Naive thymus-derived CD4-positive, alpha-beta T cell (primary cell): Measurements from ENCODE around the gene ANKRD55. TPM values are rescaled to one million over a fixed set of nuclear protein-coding genes. Genes with fewer than 3 reads are reported as not detected.
A peak's percentile ranks its signal among the peaks of the same experiment; 100 is the strongest.

Experiments
- ATAC-seq: fragments of 150-1000 bp; cut with Tn5 transposase; 2 replicates; pipeline ENCODE4 v1.10.0; 2021; ENCODE audit warnings: mild to moderate bottlenecking, moderate library complexity
- CTCF ChIA-PET: fragments of 350-600 bp; sonication (Branson Sonifier 250); formaldehyde crosslinking; loops from one replicate; lab custom pipeline; 2021; ENCODE audit warnings: antibody characterized with exemption; lab: Charles Lee
- POLR2A ChIA-PET: fragments of 350-600 bp; sonication (Branson Sonifier 250); formaldehyde crosslinking; loops from one replicate; lab custom pipeline; 2021; ENCODE audit warnings: antibody characterized with exemption, inconsistent platforms; lab: Charles Lee
- DNase-seq, 9 donors: peaks; one replicate each; pipeline versions ENCODE4 v3.0.0 to v3.0.0-alpha.2; 2020 to 2022; ENCODE audit warnings: mixed read lengths in 1 of 9
- H3K27ac ChIP-seq: one replicate; pipeline ENCODE4 v1.7.0; 2013; ENCODE audit warnings: mild to moderate bottlenecking, low read depth, low read length, moderate library complexity
- H3K27me3 ChIP-seq, 2 donors: one replicate each; pipeline ENCODE4 v1.7.0; 2013; ENCODE audit warnings: low read length in 2 of 2, mild to moderate bottlenecking in 2 of 2, moderate library complexity in 2 of 2; ENCODE audit not compliant: control insufficient read depth in 2 of 2, insufficient read depth in 2 of 2
- H3K36me3 ChIP-seq, 3 experiments: 1 replicate in 2 of 3; 2 replicates in 1 of 3; pipeline ENCODE4 v1.7.0; 2013; ENCODE audit warnings: low read length in 3 of 3, mild to moderate bottlenecking in 3 of 3, moderate library complexity in 1 of 3; ENCODE audit not compliant: insufficient read depth in 3 of 3, control insufficient read depth in 2 of 3
- H3K4me1 ChIP-seq, 2 donors: one replicate each; pipeline ENCODE4 v1.7.0; 2013; ENCODE audit warnings: low read length in 2 of 2, mild to moderate bottlenecking in 2 of 2, moderate library complexity in 1 of 2; ENCODE audit not compliant: control insufficient read depth in 2 of 2, insufficient read depth in 2 of 2
- H3K4me3 ChIP-seq: 2 replicates; pipeline ENCODE4 v1.7.0; 2013; ENCODE audit warnings: mild to moderate bottlenecking, low read length
- H3K9me3 ChIP-seq, 3 experiments: 1 replicate in 2 of 3; 2 replicates in 1 of 3; pipeline ENCODE4 v1.7.0; 2013; ENCODE audit warnings: low read length in 3 of 3; ENCODE audit not compliant: control insufficient read depth in 2 of 3
- H3K27ac Mint-ChIP-seq, 9 donors: one replicate each; pipeline ENCODE4 v1.8.0; 2020 to 2022; ENCODE audit warnings: mixed read lengths in 9 of 9, mild to moderate bottlenecking in 8 of 9, moderate library complexity in 5 of 9, inconsistent platforms in 2 of 9
- H3K27me3 Mint-ChIP-seq, 5 donors: one replicate each; pipeline ENCODE4 v1.8.0; 2021 to 2022; ENCODE audit warnings: mixed read lengths in 5 of 5, mild to moderate bottlenecking in 1 of 5
- H3K36me3 Mint-ChIP-seq, 5 donors: one replicate each; pipeline ENCODE4 v1.8.0; 2020 to 2022; ENCODE audit warnings: mixed read lengths in 5 of 5, mild to moderate bottlenecking in 3 of 5, inconsistent platforms in 1 of 5
- H3K4me1 Mint-ChIP-seq, 7 donors: one replicate each; pipeline ENCODE4 v1.8.0; 2020 to 2022; ENCODE audit warnings: mixed read lengths in 7 of 7, mild to moderate bottlenecking in 3 of 7, inconsistent platforms in 1 of 7
- H3K4me3 Mint-ChIP-seq, 10 donors: one replicate each; pipeline ENCODE4 v1.8.0; 2020 to 2022; ENCODE audit warnings: mild to moderate bottlenecking in 10 of 10, mixed read lengths in 10 of 10, moderate library complexity in 6 of 10, inconsistent platforms in 2 of 10
- H3K9me3 Mint-ChIP-seq, 11 donors: one replicate each; pipeline ENCODE4 v1.8.0; 2020 to 2022; ENCODE audit warnings: mixed read lengths in 11 of 11, mild to moderate bottlenecking in 4 of 11, inconsistent platforms in 1 of 11, moderate library complexity in 1 of 11
- intact Hi-C, 2 donors: fragments of 100-400 bp; cut with micrococcal nuclease; formaldehyde crosslinking; loops; one replicate each; pipeline ENCODE4 v1.15.1; 2023
- polyA plus RNA-seq, 2 donors: library from polyadenylated mRNA; unstranded; fragments of 300-500 nt; fragmentation: Illumina TruSeq; gene quantifications; one replicate each; pipeline ENCODE4 v1.2.3, GENCODE V29; 2021
- total RNA-seq, 6 experiments: library from RNA in 5 of 6; stranded (reverse) in 5 of 6; gene quantifications; 1 replicate in 5 of 6; 2 replicates in 1 of 6; pipeline ENCODE4 v1.2.3 and lab custom pipeline; 2021 to 2026

The ANKRD55 gene
- total and polyA plus RNA-seq, 7 experiments from 2014 or later = 7.1 to 89.7 (median 24.4) TPM

DNA sequence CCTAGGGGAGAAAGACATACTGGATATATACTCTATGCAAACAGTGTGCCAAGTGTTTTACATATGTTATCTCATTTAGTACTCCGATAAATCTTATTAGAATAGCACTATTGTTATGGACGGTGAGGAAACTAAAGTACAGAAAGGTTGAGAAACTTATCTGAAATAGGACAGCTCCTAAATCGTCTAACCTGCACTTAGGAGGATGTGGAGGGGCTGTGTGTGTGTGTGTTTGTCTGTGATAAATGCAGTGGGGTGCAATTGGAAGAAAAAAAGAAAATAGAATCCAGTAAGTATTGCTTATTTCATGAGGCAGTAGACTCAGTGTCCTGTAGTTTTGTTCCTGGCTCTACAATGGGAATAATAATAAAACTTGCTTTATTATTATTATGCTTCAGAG, 131.9 kb downstream of the ANKRD55 start:
- intact Hi-C loops = loop anchor here (1.0 to 2.0 kb wide), 4 partner anchors 28 to 118 kb away; no protein-coding TSS in a partner anchor
- Mint-ChIP-seq H3K9me3 (peaks cover 0 to 4% (median 0%) of the 10 kb centered on the region in 11 donors), H3K4me3 (peak overlapping the region; percentile 8 to 77 (median 74)), H3K27me3 (no peaks in the 10 kb centered on the region), H3K27ac (peak overlapping the region; percentile 85 to 100 (median 91)), H3K4me1 (peaks cover 48 to 99% (median 89%) of the 10 kb centered on the region in 7 donors), H3K36me3 (peaks cover 0 to 32% (median 10%) of the 10 kb centered on the region in 5 donors)
- ChIA-PET POLR2A (interaction anchor here (0.7 to 11.1 kb wide), 23 partner anchors 9 to 118 kb away, joined by 3 to 80 read pairs (median 7); partner anchors contain the start of gene IL6ST), CTCF (interaction anchor here (0.7 to 4.8 kb wide), 8 partner anchors 12 to 213 kb away, joined by 3 to 23 read pairs (median 4); no protein-coding TSS in a partner anchor)
- ATAC-seq (no peak), DNase-seq (no peak)
- no peaks in the 10 kb centered on the region for H3K27me3 ChIP-seq
- no peaks in the 10 kb centered on the region for H3K36me3 ChIP-seq
- H3K27ac ChIP-seq = peak overlapping the region; percentile 68
- no peaks in the 10 kb centered on the region for H3K9me3 ChIP-seq
- no peak overlapping the region for H3K4me3 ChIP-seq
- peaks cover 0 to 79% of the 10 kb centered on the region in 2 donors for H3K4me1 ChIP-seq

DNA sequence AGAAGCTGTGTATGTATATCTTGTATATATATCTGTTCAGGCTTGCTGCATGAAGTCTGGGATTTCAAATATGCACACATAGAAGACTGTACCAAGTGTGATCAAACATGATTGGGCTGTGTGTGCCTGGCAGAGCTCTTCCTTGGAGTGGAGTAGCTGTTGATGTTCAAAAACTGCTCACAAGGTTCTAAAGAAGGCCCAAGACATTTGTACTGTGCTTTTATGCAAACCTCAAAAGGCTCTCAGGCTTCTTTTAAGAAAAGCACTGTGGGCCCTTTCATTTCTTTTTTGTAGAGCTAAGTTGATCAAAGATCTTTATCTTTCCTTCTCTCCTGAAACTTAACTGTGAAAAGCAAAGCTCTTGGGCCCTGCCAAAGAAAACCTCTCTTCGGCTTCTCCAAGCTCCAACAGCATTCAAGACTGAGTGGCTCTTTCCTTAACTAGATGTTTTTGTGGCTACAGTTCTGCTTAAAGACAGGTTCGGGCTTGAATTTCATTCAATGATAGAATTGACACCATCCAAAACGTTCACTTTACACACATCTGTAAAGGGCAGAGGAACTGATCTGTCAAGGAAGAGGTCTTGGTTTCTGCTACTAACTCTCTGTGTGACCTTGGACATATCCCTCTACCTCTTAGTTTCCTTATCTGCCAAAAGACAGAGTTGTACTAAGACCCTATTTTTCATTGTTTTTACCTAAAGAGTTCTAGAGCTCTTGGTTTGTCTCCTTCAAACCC, 132.5 kb downstream of the ANKRD55 start:
- Histone ChIP-seq H3K4me3 (no peak overlapping the region), H3K27ac (peak overlapping the region; percentile 68), H3K4me1 (peaks cover 0 to 79% of the 10 kb centered on the region in 2 donors), H3K36me3 (no peaks in the 10 kb centered on the region), H3K9me3 (no peaks in the 10 kb centered on the region), H3K27me3 (no peaks in the 10 kb centered on the region)
- H3K9me3 Mint-ChIP-seq = peaks cover 0 to 4% (median 0%) of the 10 kb centered on the region in 11 donors
- peak overlapping the region; percentile 85 to 100 (median 91) for H3K27ac Mint-ChIP-seq
- ATAC-seq (peak; percentile 72), DNase-seq (peak in 7 of 9 donors; percentile 43 to 60 (median 49))
- H3K27me3 Mint-ChIP-seq = no peaks in the 10 kb centered on the region
- peaks cover 0 to 31% (median 10%) of the 10 kb centered on the region in 5 donors for H3K36me3 Mint-ChIP-seq
- intact Hi-C loops = loop anchor here (1.0 to 2.0 kb wide), 5 partner anchors 9 to 118 kb away; no protein-coding TSS in a partner anchor
- ChIA-PET CTCF (interaction anchor here (0.6 to 4.8 kb wide), 10 partner anchors 11 to 213 kb away, joined by 3 to 23 read pairs (median 4); no protein-coding TSS in a partner anchor), POLR2A (interaction anchor here (0.6 to 9.3 kb wide), 25 partner anchors 8 to 118 kb away, joined by 3 to 80 read pairs (median 7); partner anchors contain the start of gene IL6ST)
- H3K4me3 Mint-ChIP-seq = peak overlapping the region; percentile 54 to 77 (median 74)
- H3K4me1 Mint-ChIP-seq = peaks cover 47 to 99% (median 88%) of the 10 kb centered on the region in 7 donors

DNA sequence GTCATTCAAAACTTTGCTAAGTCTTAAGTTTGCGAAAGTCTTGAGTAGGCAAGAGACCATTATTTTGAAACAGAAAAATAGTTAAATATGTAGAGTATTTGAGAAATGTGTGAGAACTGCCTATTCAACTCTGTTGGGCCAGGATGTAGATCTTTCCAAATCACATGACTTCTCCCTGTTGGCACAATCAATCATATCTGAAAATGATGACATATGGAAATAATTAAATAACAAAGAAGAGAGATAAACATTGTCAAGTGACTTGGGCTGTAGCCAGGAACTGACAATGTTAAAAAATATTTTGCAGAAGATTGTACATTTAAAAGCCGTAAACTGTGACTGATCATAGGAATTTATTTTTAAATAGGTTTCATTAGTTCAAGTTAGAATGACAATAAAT, 133.8 kb downstream of the ANKRD55 start:
- ChIA-PET POLR2A (interaction anchor here (0.6 to 9.3 kb wide), 12 partner anchors 7 to 250 kb away, joined by 3 to 80 read pairs (median 8); partner anchors contain the start of gene IL6ST), CTCF (interaction anchor here (1.1 to 4.8 kb wide), 3 partner anchors 29 to 102 kb away, joined by 3 to 23 read pairs (median 5); no protein-coding TSS in a partner anchor)
- Histone ChIP-seq H3K4me3 (no peak overlapping the region), H3K27me3 (no peaks in the 10 kb centered on the region), H3K27ac (peak overlapping the region; percentile 68), H3K4me1 (peaks cover 0 to 81% of the 10 kb centered on the region in 2 donors), H3K9me3 (no peaks in the 10 kb centered on the region), H3K36me3 (no peaks in the 10 kb centered on the region)
- H3K27me3 Mint-ChIP-seq = no peaks in the 10 kb centered on the region
- H3K4me3 Mint-ChIP-seq = peak overlapping the region; percentile 21 to 77 (median 60)
- H3K9me3 Mint-ChIP-seq = peaks cover 0 to 4% (median 0%) of the 10 kb centered on the region in 11 donors
- H3K4me1 Mint-ChIP-seq = peaks cover 43 to 99% (median 86%) of the 10 kb centered on the region in 7 donors
- peaks cover 0 to 29% (median 10%) of the 10 kb centered on the region in 5 donors for H3K36me3 Mint-ChIP-seq
- no peak for ATAC-seq
- H3K27ac Mint-ChIP-seq = peak overlapping the region; percentile 50 to 100 (median 91)
- DNase-seq = no peak
- intact Hi-C loops = no loop called here

DNA sequence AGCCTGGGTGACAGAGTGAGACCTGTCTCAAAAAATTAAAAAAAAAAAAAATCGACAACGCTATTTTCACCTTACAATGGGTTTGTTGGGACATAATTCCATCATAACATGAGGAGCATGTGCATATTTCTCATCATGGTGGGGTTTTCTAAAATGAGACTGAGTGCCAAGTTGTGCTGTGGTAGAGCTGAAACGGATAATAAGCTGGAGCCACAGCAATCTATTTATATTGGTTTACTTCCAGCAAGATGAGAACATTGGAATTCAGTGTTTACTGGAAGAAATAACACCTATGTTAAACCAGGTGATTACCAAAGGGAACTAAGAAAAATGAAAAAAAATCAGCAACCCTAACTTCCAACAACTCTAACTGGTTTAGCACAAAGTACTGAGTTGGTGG, 136.1 kb downstream of the ANKRD55 start:
- Histone ChIP-seq H3K4me3 (no peak overlapping the region), H3K9me3 (no peaks in the 10 kb centered on the region), H3K27me3 (no peaks in the 10 kb centered on the region), H3K4me1 (peaks cover 0 to 88% of the 10 kb centered on the region in 2 donors), H3K36me3 (no peaks in the 10 kb centered on the region), H3K27ac (peak overlapping the region; percentile 15)
- ChIA-PET CTCF (no interaction called here), POLR2A (interaction anchor here (0.7 to 5.5 kb wide), 12 partner anchors 8 to 108 kb away, joined by 3 to 38 read pairs (median 3); no protein-coding TSS in a partner anchor)
- H3K9me3 Mint-ChIP-seq = peaks cover 0 to 4% (median 0%) of the 10 kb centered on the region in 11 donors
- no peak for DNase-seq
- peak overlapping the region in 3 of 10 donors; percentile 24 to 66 (median 38) for H3K4me3 Mint-ChIP-seq
- peak overlapping the region in 8 of 9 donors; percentile 18 to 100 (median 90) for H3K27ac Mint-ChIP-seq
- H3K27me3 Mint-ChIP-seq = no peaks in the 10 kb centered on the region
- peaks cover 0 to 24% (median 10%) of the 10 kb centered on the region in 5 donors for H3K36me3 Mint-ChIP-seq
- ATAC-seq = no peak
- H3K4me1 Mint-ChIP-seq = peaks cover 47 to 96% (median 82%) of the 10 kb centered on the region in 7 donors
- intact Hi-C loops = no loop called here

DNA sequence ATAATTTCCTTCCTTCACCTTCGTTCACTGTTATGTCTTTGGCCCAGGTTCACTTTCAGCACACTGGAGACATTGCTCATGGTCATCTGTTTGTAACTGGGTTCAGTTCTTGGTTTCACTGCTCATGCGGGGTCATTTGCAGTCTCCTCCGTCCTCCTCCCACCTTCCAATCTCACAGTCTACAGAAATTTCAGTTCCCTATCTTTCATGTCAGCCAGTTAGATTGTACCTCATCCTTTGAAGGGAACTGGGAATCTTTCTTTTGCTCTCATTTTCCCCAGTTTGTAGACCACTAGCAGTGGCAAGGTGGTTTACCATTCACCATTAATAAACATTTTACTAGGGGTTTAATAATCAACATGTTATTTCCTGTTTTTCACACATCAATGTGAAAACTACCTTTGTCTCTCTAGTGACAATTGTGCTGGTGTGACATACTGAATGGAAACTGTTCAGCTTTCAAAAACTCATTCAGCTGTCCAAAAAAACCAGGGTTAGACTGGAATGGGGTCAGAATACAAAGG, 137.5 kb downstream of the ANKRD55 start:
- ATAC-seq (no peak), DNase-seq (no peak)
- Histone ChIP-seq H3K4me3 (no peak overlapping the region), H3K9me3 (no peaks in the 10 kb centered on the region), H3K27me3 (no peaks in the 10 kb centered on the region), H3K36me3 (no peaks in the 10 kb centered on the region), H3K27ac (peak overlapping the region; percentile 54), H3K4me1 (peaks cover 0 to 94% of the 10 kb centered on the region in 2 donors)
- Mint-ChIP-seq H3K9me3 (peaks cover 0 to 2% (median 0%) of the 10 kb centered on the region in 11 donors), H3K4me1 (peaks cover 56 to 97% (median 86%) of the 10 kb centered on the region in 7 donors), H3K27me3 (no peaks in the 10 kb centered on the region), H3K36me3 (peaks cover 0 to 20% (median 14%) of the 10 kb centered on the region in 5 donors), H3K4me3 (peak overlapping the region in 9 of 10 donors; percentile 32 to 77 (median 56)), H3K27ac (peak overlapping the region; percentile 66 to 100 (median 91))
- CTCF ChIA-PET = interaction anchor here (0.8 to 1.7 kb wide), 4 partner anchors 10 to 105 kb away, joined by 3 to 14 read pairs (median 6); no protein-coding TSS in a partner anchor
- POLR2A ChIA-PET = interaction anchor here (0.5 to 7.4 kb wide), 22 partner anchors 8 to 114 kb away, joined by 3 to 78 read pairs (median 5); partner anchors contain the start of gene IL6ST
- intact Hi-C loops = no loop called here
